SK-N-SH (cell line): ENCODE measurements around the gene ERMAP.

Source experiments
- CTCF ChIP-seq: fragments of 200-600 bp; sonication (generic); IDR thresholded peaks from 2 replicates; pipeline ENCODE4 v1.6.1; 2017; ENCODE audit warnings: antibody characterized with exemption, mild to moderate bottlenecking, moderate library complexity
- EP300 ChIP-seq, 2 experiments: IDR thresholded peaks; 2 replicates each; pipeline versions ENCODE4 v1.4.0 to v1.6.1; 2012; ENCODE audit warnings: borderline replicate concordance in 1 of 2, low read depth in 1 of 2, low read length in 1 of 2
- NRF1 ChIP-seq: IDR thresholded peaks from 2 replicates; pipeline ENCODE4 v1.6.1; 2012; ENCODE audit warnings: low read depth, mild to moderate bottlenecking, low read length
- TF ChIP-seq, protein P1 (sequence below): IDR thresholded peaks from 2 replicates; pipeline ENCODE4 v1.4.0; 2012; ENCODE audit warnings: low read depth

GRCh38 chr1:42769811-42770210 lies 47.1 kb upstream of the ERMAP start:
- TF ChIP-seq EP300 (IDR thresholded peaks at IDR 0.05; ENCODE audit: borderline replicate concordance in 1 of 2, low read depth in 1 of 2, low read length in 1 of 2): no peak
- TF ChIP-seq CTCF: no peak
- TF ChIP-seq NRF1: no peak
- TF ChIP-seq, protein P1, sequence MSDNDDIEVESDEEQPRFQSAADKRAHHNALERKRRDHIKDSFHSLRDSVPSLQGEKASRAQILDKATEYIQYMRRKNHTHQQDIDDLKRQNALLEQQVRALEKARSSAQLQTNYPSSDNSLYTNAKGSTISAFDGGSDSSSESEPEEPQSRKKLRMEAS: no peak
